GM21367 (cell line): ENCODE measurements around the gene BCCIP.
A peak's percentile ranks its signal among the peaks of the same experiment; 100 is the strongest.

Experiments
- ATAC-seq: cut with Tn5 transposase; IDR thresholded peaks from one replicate; pipeline ENCODE4 v1.9.1; 2021; ENCODE audit not compliant: unreplicated experiment

Gene BCCIP

GRCh38 chr10:125843603-125844329 is 20.4 kb downstream of the BCCIP start:
- no peak for ATAC-seq

- no peak for ATAC-seq
Observed at GRCh38 chr10:125844751-125845221, 21.4 kb downstream of the BCCIP start.

GRCh38 chr10:125845617-125846016 is 22.3 kb downstream of the BCCIP start:
- no peak for ATAC-seq

- peak; percentile 57 for ATAC-seq
Observed at GRCh38 chr10:125846894-125847293, 23.5 kb downstream of the BCCIP start.

GRCh38 chr10:125848371-125848770 is 25.0 kb downstream of the BCCIP start:
- ATAC-seq, result no peak

- ATAC-seq, result no peak
Observed at GRCh38 chr10:125848857-125849256, 25.5 kb downstream of the BCCIP start.

GRCh38 chr10:125849448-125849847 is 26.1 kb downstream of the BCCIP start:
- ATAC-seq, result no peak

GRCh38 chr10:125850766-125851731 is 27.7 kb downstream of the BCCIP start:
- no peak for ATAC-seq

- ATAC-seq, result no peak
Observed at GRCh38 chr10:125852487-125852886, 29.1 kb downstream of the BCCIP start.

GRCh38 chr10:125857185-125857760 is 33.9 kb downstream of the BCCIP start:
- ATAC-seq, result no peak

- ATAC-seq, result no peak
Observed at GRCh38 chr10:125859128-125859817, 35.9 kb downstream of the BCCIP start.

GRCh38 chr10:125865120-125865519 is 41.8 kb downstream of the BCCIP start:
- ATAC-seq, result no peak

- ATAC-seq, result no peak
Observed at GRCh38 chr10:125866421-125867029, 43.2 kb downstream of the BCCIP start.

GRCh38 chr10:125868372-125868975 is 45.1 kb downstream of the BCCIP start:
- peak; percentile 79 for ATAC-seq

GRCh38 chr10:125871338-125871737 is 48.0 kb downstream of the BCCIP start:
- ATAC-seq, result no peak

GRCh38 chr10:125878957-125879835 is 55.9 kb downstream of the BCCIP start:
- ATAC-seq, result no peak

- no peak for ATAC-seq
Observed at GRCh38 chr10:125880719-125881118, 57.4 kb downstream of the BCCIP start.

GRCh38 chr10:125881192-125881591 is 57.8 kb downstream of the BCCIP start, which contains the start of gene DHX32:
TSS of gene DHX32 (minus strand) at chr10:125881292. CDS start at chr10:125880824, 468 bp downstream.
- ATAC-seq, result no peak

- no peak for ATAC-seq
Observed at GRCh38 chr10:125882596-125882995, 59.2 kb downstream of the BCCIP start.
